ENCODE measurements around the gene FOXO6.

The FOXO6 gene

GRCh38 chr1:41428738-41429640, 67.8 kb downstream of the FOXO6 start:
- no peak for DNase-seq

DNA sequence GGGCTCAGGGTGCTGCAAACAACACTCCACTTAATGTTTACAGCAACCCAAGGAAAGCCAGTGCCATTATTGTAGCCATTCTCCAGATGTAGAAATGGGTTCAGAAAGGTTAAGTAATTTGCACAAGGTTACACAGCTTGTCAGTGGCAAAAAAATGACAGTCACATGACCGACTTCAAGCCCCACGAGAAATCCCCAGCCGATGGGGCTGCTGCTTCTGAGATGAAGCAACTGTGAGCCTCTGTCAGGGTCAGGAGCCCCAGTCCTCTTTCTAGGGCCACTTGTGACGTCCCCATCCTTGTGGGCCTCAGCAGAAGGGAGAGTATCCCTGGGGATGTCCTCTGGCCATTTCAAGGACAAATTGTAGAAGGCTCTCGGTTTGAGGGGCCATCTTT, 68.4 kb downstream of the FOXO6 start:
- no peak for DNase-seq

GRCh38 chr1:41430069-41430468, 68.8 kb downstream of the FOXO6 start:
- DNase-seq: no peak

DNA sequence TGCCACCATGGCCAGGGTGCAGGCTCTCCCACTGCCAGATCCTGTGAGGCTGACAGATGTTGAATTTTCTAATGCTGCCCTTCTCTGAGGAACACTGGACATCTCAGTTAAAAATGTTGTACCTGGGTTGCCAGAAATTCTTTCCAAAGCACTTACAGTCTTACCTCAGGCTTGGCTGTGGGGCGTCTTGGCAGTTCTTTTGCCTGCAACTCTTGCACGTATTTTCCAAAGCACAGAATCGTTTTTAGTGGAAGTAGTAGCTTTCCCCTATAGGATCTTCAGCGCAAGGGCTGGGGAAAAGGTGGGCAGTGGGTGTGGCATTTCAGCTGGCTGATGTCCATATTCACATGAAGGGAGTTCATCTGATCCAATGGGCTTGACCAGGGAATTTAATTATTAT, 69.3 kb downstream of the FOXO6 start:
- no peak for DNase-seq

- DNase-seq: no peak
Observed at GRCh38 chr1:41431490-41432350, 70.5 kb downstream of the FOXO6 start.

All from NCI-H226 (cell line).